NT2/D1 (cell line): ENCODE measurements around the gene IGSF9B.

Experiments
- SUZ12 ChIP-seq: IDR thresholded peaks from 2 replicates; pipeline ENCODE4 v1.6.1; 2011; ENCODE audit not compliant: insufficient read length, insufficient read depth; ENCODE audit errors: extremely low read depth
- YY1 ChIP-seq: IDR thresholded peaks from 2 replicates; pipeline ENCODE4 v1.6.1; 2011; ENCODE audit not compliant: insufficient read length, insufficient read depth

GRCh38 chr11:133897331-133897650 is 59.5 kb downstream of the IGSF9B start:
- TF ChIP-seq SUZ12 (no peak), YY1 (no peak)
